CD4-positive, alpha-beta T cell treated with Interleukin-2 at 100 ng/mL for 4 hours (primary cell): ENCODE results near the gene FBP2.

Experiments used
- DNase-seq: peaks from one replicate; pipeline ENCODE4 v3.0.0-alpha.2; 2020; ENCODE audit warnings: low spot score

The FBP2 gene

DNA sequence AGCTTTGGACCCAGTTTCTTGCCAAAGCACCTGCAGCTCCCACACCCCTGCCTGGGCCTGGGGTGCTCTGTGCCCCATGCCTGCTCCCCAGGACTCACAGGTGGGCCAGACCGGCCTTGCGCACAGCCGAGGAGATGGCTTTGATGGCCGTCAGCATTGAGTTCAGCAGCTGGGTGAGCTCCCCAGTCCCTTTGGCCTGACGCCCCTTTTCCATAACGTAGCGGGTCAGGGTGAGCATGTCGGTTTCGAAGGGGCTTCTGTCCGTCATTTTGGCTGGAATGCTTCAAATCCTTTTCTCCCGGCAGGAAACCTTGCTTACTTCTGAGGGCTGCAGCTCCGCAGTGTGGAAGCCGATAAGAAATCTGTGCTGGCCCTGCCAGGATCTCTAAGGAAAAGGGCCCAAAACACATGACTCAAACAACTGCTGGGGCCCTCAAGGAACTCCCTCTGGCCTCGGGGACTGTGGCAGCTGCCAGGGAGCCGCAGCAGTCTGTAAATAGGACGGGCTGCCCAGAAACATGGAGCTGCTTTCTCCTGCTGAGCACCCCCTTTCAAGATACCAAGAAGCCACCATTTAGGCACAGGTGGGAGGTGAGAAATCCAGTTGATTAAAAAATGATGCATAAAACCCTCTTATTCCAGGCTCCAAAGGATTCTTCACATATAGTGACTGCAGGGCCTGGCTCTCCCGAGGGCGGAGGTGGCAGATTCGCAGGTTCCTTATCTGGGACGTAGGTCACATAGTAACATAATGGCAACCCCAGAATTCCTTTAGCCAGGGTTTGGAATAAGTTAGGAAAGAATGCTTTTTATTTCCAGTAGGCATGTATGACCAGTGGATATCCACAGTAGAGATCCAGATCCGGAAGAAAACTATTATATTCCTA lies at the start of gene FBP2:
FBP2 (minus strand) TSS at position 366 of the 887 bp plus-strand sequence; CDS start at position 268, 98 bp downstream.
- DNase-seq = no peak

DNA sequence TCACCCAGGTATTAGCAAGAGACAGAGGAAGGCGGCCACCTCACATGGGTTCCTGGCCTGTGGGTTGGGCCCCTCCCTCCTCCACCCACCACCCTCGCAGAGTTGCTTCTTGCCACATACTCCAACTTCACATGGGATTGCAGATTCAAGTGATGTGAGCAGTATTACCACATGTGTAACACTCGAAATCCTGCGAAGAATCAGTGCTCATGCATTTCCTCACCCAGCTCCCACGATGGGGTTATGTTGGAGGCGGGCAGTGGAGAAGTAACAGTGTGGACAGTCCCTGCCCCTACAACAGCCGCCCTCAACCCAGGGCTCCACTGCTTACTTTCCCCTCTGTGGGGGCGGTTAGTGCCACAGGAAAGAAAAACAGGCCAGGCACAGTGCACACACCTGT lies 49.6 kb upstream of the FBP2 start:
- no peak for DNase-seq

DNA sequence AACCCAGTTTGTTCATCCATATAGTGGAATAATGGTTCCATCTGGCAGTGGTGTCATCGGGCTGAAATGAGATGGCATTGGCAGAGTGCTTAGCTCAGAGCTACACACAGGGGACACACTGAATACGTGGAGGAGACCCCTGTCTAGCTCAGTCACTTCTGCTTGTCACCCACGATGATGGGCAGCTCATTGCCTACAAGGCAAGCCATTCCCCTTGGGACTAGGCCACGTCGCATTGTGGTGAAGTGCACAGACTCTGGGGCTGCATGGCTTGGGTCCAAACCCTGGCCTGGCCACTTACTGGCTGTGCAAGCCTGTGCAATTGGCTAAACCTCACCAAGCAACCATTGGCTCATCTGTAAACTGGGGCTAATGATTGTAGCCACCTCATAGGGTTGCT lies 48.9 kb upstream of the FBP2 start:
- DNase-seq = no peak

DNA sequence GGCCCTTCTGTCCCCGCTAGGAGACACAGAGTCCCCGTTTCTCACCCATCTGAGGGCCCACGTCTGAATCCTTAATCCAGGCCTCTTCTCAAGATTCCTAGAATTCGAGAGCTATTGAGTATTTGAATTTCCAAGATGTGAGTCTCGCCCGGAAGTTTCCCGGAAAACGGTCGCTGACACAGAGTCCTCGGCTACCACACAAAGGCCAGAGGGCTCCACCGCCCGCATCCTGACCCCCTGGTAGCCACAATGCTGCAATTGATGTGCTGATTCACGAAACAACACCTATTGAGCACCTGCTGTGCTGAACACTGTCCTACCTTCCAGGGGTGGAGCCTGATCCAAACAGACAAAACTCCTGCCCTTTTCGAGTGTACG lies 46.4 kb upstream of the FBP2 start:
- no peak for DNase-seq

DNA sequence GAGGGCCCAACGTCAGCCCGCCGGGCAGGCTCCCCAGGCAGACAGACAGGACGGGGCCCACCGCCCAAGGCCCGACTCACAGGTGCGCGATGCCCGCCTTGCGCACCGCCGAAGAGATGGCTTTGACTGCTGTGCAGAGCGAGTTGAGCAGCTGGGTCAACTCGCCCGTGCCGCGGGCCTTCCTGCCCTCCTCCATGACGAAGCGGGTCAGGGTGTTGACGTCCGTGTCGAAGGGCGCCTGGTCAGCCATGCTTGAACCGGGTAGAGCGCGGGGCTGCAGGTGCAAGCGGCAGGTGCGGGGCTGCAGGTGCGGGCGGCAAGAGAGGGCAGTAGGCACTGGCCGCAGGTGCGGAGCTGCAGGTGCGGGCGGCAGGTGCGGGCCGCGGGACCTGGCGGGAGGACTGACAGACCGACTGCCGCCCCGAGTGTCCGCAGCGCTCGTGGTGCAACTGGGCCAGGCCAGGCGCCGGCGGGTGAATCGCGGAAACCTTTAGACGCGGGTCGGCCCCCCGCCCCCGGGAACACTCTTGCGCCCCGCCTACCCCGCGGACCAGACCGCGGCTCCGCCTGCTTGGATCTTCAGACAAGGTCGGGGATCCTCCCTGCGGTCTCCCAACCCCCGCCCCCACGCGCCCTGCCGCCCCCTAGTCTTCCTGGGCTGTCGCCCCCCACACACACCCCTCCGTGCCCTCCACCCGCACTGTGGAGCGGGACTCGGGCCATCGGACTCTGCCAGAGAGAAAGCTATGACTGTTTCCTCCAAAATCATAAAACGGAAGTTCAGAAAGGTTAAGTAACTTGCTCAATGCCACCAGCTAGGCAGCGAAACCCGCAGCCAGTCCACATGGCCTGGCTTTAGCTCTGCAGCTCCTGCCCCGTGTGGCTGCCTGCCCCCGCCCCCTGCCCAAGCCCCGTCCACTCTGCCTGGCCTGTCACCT lies 45.7 kb upstream of the FBP2 start, which contains the start of gene FBP1:
FBP1 (minus strand) TSS at position 458 of the 938 bp plus-strand sequence; CDS start at position 250, 208 bp downstream.
- DNase-seq = peak; percentile 9

DNA sequence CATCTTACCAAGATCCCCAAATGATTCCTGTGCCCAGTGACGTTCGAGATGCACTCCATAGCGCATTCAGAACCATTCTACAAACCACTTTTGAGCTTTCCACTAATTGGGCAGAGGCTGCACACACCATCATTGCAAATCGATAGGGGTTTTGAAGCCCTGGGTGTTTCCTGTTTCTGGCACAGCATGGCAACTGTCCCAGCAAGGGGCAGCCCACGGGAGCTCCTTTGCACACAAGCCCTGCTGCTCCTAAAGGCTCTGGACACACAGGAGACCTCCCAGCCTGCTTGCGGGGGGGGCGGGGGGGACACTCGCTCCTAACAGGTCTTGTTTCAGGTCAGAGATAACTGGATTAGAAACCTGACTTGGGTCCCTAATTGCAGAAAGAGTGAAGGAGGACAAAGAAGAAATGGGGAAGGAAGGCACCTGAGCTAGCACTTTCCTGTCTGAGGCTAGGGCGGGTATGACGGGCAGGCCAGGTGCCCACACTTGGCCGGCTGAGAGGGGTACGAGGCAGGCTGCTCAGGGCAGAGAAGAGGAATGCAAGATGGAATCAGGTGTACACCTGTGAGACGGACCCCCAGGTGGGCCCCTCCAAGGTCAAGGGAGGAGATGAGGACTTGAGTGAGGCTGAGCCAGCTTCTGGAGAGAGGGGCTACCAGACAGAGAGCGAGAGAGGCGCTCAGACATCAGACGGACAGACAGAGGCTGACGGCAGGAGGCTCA lies 44.9 kb upstream of the FBP2 start:
- no peak for DNase-seq

DNA sequence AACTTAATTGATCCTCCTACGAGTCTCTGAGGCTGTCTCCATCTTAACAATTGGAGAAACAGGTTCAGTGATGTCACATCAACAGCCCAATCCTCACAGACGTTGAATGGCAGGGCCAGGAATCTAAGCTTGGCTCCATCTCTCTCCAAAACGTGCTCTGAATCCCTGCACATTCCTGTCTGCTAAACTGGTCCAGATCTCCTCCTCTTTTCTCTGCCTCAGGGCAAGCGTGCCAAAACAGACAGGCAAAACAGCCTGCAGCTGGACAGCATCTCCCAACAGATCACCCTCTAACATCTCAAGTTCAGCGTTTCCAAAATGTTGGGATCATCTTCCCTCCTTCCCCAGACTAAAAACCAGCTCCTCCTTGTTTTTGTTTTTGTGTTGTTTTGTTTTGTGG lies 39.1 kb upstream of the FBP2 start:
- DNase-seq = no peak

DNA sequence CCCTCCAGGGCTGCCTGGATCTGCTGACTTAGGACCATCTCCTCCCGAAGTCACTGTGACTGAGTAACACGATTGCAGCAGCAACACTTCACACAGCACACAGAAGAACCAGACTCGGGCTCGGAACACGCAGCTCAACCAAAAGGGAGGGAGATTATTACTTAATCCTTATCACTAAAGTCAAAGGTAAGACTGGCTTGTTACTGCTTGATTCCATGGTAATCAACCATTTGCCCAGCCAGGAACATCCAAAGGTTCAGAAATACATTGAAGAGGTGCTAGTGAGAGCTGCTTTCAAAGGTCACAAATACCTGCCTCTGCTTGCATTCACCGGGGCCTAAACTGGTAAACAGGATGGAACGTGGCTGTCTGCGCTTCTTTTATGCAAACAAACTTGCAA lies 38.0 kb upstream of the FBP2 start:
- no peak for DNase-seq

DNA sequence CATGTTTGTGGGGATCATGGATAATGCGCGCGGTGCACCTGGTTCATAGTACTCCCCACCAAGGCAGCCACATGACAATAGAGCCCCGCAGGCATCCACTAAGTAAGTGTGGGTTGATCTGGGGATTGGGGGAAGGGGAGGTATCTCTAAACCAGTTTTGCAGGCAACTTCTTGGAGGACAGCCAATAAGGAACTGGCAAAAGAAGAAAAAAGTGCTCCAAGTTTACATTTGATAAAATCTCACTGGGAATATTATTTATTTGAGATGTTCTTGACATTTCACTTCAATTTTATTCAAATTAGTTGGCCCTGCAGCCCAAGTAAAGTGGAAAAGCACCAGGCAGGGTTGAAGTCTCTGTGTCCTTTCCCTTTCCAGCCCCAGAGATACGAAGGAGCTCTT lies 37.2 kb upstream of the FBP2 start:
- no peak for DNase-seq

DNA sequence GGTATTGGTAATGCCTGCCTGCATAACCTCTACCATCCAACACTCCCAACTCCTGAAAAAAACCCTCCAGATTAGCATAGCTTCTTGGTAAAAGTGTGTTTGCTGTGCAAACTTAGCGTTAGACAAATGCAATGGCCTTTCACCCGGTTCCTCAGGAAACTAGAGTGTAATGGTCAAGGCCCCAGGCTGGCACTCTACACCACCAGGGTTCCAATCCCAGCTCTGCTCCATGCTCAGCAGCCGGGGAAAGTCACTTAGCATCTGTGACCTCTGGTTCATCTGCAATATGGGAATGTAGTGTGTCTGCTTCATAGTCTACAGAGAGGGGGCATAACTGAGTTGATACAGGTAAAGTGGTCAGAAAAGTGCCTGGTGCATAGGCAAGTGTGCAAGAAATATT lies 36.7 kb upstream of the FBP2 start:
- no peak for DNase-seq

DNA sequence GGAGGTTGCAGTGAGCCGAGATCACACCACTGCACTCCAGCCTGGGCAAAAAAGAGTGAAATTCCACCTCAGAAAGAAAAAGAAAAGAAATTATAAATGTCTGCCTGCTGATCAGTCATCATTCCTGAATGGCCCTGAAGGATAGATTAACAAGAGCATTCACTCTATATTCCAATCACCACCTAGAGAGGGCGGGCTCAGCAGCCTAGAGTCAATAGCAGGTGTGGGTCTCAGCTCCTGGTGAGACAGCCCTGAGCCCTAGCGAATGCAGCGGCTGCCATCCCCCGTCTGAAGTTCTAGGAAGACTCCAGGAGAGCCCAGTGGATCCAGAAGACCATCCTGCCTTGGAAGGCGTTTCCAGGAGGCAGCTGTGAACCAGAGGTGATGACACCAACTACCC lies 33.7 kb upstream of the FBP2 start:
- DNase-seq = no peak

DNA sequence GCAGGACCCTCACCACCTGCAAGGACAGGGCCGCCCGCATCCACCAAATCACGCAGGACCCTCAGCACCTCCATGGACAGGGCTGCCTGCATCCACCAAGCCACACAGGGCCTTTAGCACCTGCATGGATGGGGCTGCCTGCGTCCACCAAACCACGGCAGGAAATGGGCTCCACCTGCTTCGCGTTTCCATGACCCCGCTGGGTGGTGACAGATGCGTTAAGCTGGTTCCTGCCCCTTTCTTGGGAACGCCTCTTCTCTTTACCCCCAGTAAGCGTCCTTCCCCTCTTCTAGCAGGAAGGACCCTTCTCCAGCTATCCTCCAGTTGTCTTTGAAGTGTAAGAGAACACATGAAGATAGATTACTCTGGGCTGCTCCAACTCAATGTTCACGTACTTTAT lies 32.2 kb upstream of the FBP2 start:
- DNase-seq = no peak

DNA sequence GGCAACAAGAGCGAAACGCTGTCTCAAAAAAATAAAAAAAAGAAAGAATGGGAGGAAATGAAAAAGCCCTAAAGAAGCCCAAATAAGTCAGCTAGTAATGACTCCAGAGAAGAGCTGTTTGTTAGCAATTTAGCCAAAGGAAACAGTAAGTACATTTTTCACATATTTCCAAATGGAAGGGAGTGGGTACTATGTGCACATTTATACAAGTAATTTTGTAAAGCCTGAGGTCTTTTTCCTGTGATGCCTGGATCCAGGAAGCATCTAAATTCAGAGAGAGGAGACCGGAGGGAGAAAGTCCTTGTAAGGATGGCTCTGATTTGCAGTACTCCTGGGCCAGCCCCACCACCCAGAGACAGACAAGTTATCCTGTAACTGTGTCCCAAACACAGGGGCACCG lies 31.0 kb upstream of the FBP2 start:
- DNase-seq = no peak

DNA sequence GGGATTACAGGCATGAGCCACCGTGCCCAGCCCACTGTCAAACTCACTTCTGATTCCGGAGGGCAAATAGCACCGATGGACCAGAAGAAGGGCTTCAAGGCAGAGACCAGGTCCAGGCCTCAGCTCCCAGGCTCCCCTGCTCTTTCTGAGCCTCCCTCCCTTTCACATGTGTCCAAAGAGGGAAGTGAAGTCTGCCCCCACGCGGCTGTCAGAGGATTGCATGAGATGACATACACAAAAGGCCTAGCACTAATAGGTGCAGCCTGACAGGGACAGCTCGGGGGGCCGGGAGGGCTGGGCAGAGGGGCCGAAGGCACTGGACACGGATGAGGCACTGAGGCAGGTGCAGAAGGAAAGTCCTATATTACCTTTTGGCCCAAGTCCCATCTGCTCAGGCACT lies 29.6 kb upstream of the FBP2 start:
- no peak for DNase-seq

DNA sequence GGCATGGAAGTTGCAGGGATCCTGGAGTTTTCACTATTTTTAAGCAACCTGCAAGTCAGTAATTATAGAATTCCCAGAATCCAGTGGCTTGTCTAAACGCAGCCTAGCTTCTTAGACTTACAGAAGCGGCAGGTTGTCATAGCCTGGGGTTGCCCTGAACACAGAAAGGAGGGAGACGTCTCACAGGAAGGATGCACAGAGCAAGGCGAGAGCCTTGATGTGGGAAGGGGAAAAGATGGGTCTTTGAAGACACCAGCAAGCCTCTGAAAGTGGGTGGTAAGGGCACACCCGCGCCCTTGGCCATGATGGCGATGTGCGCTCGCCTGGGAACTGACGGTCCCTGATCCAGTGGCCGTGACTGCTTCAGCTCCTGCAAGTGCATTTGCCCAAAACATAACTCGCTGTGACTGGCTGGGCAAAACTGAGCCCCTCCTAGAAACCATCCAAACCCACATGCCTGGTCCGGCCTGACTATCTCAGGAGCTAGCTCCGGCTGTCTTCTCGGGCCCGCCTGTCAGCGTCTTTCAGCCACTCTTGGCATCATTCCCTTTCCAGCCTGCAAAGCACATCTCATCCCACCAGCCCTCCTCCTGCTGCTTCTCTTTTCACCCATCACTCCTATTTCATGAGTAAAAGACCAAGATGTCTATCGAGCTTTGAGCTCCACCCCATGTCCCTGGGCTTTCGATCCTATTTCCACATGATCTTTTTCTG lies 28.6 kb upstream of the FBP2 start:
- no peak for DNase-seq

DNA sequence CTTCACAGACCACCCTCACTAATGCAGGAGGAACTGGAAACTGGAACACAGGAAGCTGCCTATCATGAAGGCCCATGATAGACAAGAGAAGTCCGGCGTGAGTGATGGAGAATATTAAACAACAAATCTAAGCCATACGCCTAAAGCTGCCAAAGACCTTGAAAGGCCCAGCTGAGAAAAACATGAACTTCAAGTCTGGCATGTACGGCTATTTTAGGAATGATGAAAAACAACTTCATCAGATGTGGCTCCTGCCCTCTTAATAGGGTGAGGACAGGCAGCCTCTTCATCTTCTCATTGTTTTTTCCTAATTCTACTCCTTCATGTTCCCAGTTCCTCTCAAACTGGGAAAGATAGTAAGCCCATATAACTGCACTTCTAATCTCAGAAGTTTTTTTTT lies 25.4 kb upstream of the FBP2 start:
- DNase-seq = no peak

DNA sequence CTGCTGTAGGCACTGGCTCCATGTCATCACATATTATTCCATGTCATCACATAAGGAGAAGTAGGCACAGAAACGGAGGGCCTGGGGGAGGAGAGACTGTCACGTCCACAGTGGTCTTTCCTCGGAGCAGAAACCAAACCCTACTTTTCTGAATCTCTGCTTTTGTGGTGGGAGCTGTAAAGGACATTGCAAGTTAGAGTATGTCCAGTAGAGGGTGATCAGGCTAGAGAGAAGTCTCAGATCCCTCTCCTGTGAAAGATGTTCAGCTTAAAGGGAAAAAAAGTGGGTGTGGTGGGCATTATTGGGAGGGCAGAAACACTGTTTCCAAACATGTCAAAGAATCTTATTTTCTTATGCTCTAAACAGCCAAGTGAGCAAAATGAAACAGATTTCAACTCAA lies 19.4 kb upstream of the FBP2 start:
- no peak for DNase-seq

DNA sequence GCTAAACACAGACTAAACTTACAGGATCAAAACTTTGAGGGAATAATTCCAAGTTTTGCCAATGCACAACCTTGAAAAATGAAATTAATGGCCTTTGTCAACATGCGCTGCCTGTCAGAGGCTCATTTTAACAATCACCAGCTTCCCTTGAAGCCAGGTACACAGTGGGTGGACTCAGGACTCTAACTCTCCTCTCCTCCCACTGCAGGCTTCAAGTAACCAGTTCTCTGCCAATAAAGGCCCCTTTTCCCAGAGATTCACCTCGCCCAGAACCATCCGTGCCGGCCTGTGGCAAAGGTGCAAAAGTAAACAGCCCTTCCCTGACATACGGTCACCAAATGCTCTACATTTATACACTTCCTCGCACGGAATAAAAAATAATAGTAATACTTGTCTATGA lies 18.4 kb upstream of the FBP2 start:
- DNase-seq = no peak

DNA sequence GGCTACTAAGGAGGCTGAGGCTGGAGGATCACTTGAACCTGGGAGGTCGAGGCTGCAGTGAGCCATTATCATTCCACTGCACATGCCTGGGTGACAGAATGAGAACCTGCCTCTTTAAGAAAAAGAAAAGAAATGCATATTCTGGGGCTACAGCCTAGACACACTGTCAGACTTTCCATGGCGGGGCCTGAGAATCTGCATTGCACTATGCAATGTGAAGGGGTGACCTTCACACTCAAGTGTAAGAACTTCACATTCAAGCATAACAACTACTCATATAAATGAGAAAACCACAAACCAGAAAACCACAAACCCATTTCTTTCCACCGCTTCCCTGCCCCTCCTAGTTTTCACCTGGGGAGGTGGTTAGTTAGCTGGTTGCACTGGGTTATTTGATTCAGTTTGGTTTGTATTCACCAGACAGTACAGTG lies 18.0 kb upstream of the FBP2 start:
- no peak for DNase-seq

DNA sequence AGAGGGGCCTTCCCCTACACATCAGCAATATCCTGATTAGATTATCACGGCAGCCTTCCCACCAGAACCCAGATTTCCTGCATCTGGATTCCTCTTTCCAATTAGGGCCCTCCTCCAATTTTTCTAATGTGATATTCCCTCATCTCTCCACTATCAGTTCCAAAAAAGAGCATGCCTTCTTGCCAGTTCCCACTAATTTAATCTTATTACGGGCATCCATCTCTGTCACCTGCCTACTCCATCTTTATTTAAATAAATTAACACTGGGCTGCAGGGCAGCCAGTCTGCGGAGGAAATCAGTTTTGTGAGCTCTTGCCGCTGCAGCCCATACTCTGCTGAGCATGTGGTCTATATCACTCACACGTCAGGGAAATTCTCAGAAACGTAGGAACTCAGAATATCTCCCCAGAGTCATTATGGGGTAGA lies 16.6 kb upstream of the FBP2 start:
- no peak for DNase-seq

DNA sequence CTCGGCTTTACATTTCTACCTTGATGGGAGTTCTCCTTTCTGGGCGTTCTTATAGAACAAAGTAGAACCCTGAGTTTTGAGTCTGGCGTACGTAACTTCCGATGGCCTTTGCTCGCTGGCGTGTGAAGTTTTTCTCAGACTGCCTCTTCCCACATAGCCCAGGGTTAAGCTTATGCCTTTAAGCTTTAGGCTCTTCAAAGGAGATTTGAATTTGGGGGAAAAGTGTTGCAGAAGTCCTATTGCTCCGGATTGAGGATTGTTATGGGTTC lies 13.7 kb upstream of the FBP2 start:
- no peak for DNase-seq
